ENCODE data around the gene DZIP3. TPM values are rescaled to one million over a fixed set of nuclear protein-coding genes. Genes with fewer than 3 reads are reported as not detected.
"Not testable (repeated sequence)": the region's sequence is repeated elsewhere in the genome, so short reads cannot be mapped to it uniquely, and the experiment has no call there.

The DZIP3 gene
- total RNA-seq, 1 donor from 2014 or later = 7.4 TPM

DNA sequence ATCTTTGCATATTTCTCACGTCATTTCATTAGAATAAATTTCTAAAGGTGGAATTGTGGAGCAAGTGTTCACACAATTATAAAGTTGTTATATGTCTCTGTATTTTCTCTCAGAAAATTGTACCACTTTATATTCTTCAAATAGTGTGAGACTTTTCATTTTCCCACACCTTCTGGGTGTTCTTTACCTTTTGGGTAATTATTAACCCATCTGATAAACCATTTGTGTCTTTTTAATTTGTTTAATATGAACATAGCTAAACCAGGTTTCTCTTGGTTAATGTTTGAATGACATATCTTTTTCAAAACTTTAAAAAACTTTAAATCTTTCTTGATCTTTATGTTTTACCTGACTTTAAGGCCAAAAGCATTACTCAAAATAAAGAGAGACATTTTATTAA lies 40.5 kb downstream of the DZIP3 start:
- H3K27me3 ChIP-seq = no peaks in the 10 kb centered on the region
- TF ChIP-seq POLR2AphosphoS5 (IDR thresholded peaks at IDR 0.05; ENCODE audit: insufficient read depth in 1 of 2, low read depth in 1 of 2) (no peak), POLR2A (IDR thresholded peaks at IDR 0.05) (no peak), CTCF (IDR thresholded peaks at IDR 0.05) (no peak)
- no peak overlapping the region for H3K27ac ChIP-seq
- H3K4me1 ChIP-seq = no peaks in the 10 kb centered on the region
- H3K4me3 ChIP-seq = no peak overlapping the region
- H3K36me3 ChIP-seq = no peaks in the 10 kb centered on the region
- DNase-seq (ENCODE audit: extremely low spot score in 2 of 2) = no peak
- no peaks in the 10 kb centered on the region for H3K9me3 ChIP-seq
- intact Hi-C loops (cut with DNase I) = no loop called here

DNA sequence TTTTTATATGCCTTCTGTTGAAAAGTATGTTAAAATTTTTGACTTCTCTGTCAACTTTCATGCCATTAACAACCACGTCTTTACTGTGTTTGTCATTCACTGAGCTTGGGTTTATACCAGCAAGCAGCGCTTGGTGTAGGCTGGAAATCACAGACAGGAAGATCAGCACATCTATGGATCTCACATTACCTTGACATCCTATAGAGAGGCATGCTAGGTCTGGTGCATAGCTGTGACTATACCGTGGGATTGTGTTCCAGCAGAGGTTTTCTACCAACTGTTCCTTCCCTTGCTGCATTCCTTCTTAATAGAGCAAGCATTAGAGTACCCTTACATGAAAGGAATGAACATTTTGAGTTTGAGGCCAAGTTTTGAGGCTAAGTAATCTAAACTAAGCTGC lies 53.0 kb downstream of the DZIP3 start:
- H3K27ac ChIP-seq = no peak overlapping the region
- DNase-seq (ENCODE audit: extremely low spot score in 2 of 2) = no peak
- H3K4me3 ChIP-seq = no peak overlapping the region
- no peaks in the 10 kb centered on the region for H3K4me1 ChIP-seq
- intact Hi-C loops (cut with DNase I) = no loop called here
- no peaks in the 10 kb centered on the region for H3K36me3 ChIP-seq
- no peaks in the 10 kb centered on the region for H3K27me3 ChIP-seq
- TF ChIP-seq POLR2A (IDR thresholded peaks at IDR 0.05) (no peak), POLR2AphosphoS5 (IDR thresholded peaks at IDR 0.05; ENCODE audit: insufficient read depth in 1 of 2, low read depth in 1 of 2) (no peak), CTCF (IDR thresholded peaks at IDR 0.05) (no peak)
- H3K9me3 ChIP-seq = no peaks in the 10 kb centered on the region

DNA sequence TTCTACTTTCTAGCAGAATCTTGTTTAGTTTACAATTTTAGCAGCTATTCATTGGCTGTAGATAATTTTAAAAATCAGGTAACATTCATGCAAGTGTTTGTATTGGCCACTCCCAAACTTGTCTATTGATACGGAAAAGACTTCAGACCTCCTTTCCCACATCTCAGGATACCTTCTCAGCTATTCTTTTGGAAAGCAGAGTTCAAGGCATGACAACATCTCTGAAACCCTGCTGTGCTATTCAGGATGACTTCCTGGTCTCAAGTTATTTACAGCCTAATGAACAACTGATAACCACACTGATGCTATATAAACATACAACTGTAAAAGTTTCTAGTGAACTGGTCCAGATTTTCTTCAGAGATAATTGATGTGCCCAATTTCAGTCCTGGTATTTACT lies 55.8 kb downstream of the DZIP3 start:
- Histone ChIP-seq H3K4me1 (no peaks in the 10 kb centered on the region), H3K27ac (no peak overlapping the region), H3K9me3 (no peaks in the 10 kb centered on the region), H3K4me3 (no peak overlapping the region), H3K36me3 (no peaks in the 10 kb centered on the region), H3K27me3 (no peaks in the 10 kb centered on the region)
- DNase-seq (ENCODE audit: extremely low spot score in 2 of 2) = no peak
- intact Hi-C loops (cut with DNase I) = no loop called here
- no peak for TF ChIP-seq POLR2AphosphoS5 (IDR thresholded peaks at IDR 0.05; ENCODE audit: insufficient read depth in 1 of 2, low read depth in 1 of 2)
- TF ChIP-seq CTCF (IDR thresholded peaks at IDR 0.05) = no peak
- no peak for TF ChIP-seq POLR2A (IDR thresholded peaks at IDR 0.05)

GRCh38 chr3:108655664-108656063 lies 66.1 kb downstream of the DZIP3 start:
- H3K9me3 ChIP-seq; DNase-seq (ENCODE audit: extremely low spot score in 2 of 2); H3K4me1 ChIP-seq; H3K27me3 ChIP-seq; H3K4me3 ChIP-seq; intact Hi-C loops (cut with DNase I); H3K27ac ChIP-seq: not testable (repeated sequence)
- peaks cover 0 to 16% of the 10 kb centered on the region in 2 donors for H3K36me3 ChIP-seq

GRCh38 chr3:108661699-108662098 lies 72.2 kb downstream of the DZIP3 start:
- H3K36me3 ChIP-seq = no peaks in the 10 kb centered on the region
- no peak for DNase-seq (ENCODE audit: extremely low spot score in 2 of 2)
- no peak overlapping the region for H3K27ac ChIP-seq
- intact Hi-C loops (cut with DNase I) = loop anchor here (10.0 kb wide), 1 partner anchor 253 kb away; no protein-coding TSS in a partner anchor
- H3K4me3 ChIP-seq = no peak overlapping the region
- no peaks in the 10 kb centered on the region for H3K9me3 ChIP-seq
- no peaks in the 10 kb centered on the region for H3K27me3 ChIP-seq
- TF ChIP-seq POLR2AphosphoS5 (IDR thresholded peaks at IDR 0.05; ENCODE audit: insufficient read depth in 1 of 2, low read depth in 1 of 2) (no peak), CTCF (IDR thresholded peaks at IDR 0.05) (no peak), POLR2A (IDR thresholded peaks at IDR 0.05) (no peak)
- no peaks in the 10 kb centered on the region for H3K4me1 ChIP-seq

All from vagina (tissue), 2 donors.